K562 (cell line): ENCODE data around the gene OSBPL10. TPM values are rescaled to one million over a fixed set of nuclear protein-coding genes. Genes with fewer than 3 reads are reported as not detected.

ENCODE experiments used
- ATAC-seq: fragments of 200-7000 bp; cut with Tn5 transposase; 3 replicates; pipeline ENCODE4 v1.9.1; 2020; ENCODE audit warnings: moderate library complexity
- BruUV-seq: library from RNA; stranded (reverse); fragments of 400-500 nt; replicated peaks from 2 replicates; lab custom pipeline; 2021; lab: Mats Ljungman, UMichigan
- CTCF ChIA-PET: fragments of 300-600 bp; formaldehyde crosslinking; extraction: SDS; loops from one replicate; lab custom pipeline; 2021; ENCODE audit warnings: low intra/inter-chr PET ratio; lab: Yijun Ruan, JAX
- POLR2A ChIA-PET: fragments of 300-600, 350-650 bp; sonication (Branson Sonifier 250); formaldehyde crosslinking; extraction: SDS; loops from one replicate; lab custom pipeline; 2021; ENCODE audit warnings: antibody characterized with exemption, inconsistent platforms; lab: Yijun Ruan, JAX
- DNase-seq, 4 experiments: peaks; one replicate each; pipeline versions ENCODE4 v3.0.0 to v3.0.0-alpha.2; 2011 to 2018; ENCODE audit warnings: low spot score in 3 of 4, mixed read lengths in 3 of 4; ENCODE audit errors: extremely low read depth in 1 of 4
- FAIRE-seq: peaks from 2 replicates; lab custom pipeline; 2011; peaks lifted over from hg19 to GRCh38; lab: Jason Lieb, UNC
- H2AFZ ChIP-seq: 2 replicates; pipeline ENCODE4 v1.6.0; 2011; ENCODE audit warnings: low read depth, low read length, control low read depth, inconsistent platforms
- H3K27ac ChIP-seq: fragments of 200-600 bp; 3 replicates; pipeline ENCODE4 v1.8.0; 2011; ENCODE audit warnings: low read depth, mild to moderate bottlenecking, control low read depth, inconsistent platforms, low read length, moderate library complexity, mixed read lengths; ENCODE audit errors: extremely low read depth
- H3K27me3 ChIP-seq, 2 experiments: fragments of 300-600 bp in 1 of 2; 2 replicates in 1 of 2; 3 replicates in 1 of 2; pipeline versions ENCODE4 v1.6.0 to v1.8.0; 2011; ENCODE audit warnings: inconsistent platforms in 2 of 2, low read length in 2 of 2, mild to moderate bottlenecking in 1 of 2, mixed read lengths in 1 of 2, moderate library complexity in 1 of 2; ENCODE audit not compliant: control insufficient read depth in 2 of 2, insufficient read depth in 2 of 2
- H3K36me3 ChIP-seq: fragments of 300-600 bp; 3 replicates; pipeline ENCODE4 v1.8.0; 2011; ENCODE audit warnings: mild to moderate bottlenecking, low read length, inconsistent platforms; ENCODE audit not compliant: control insufficient read depth, insufficient read depth
- H3K4me1 ChIP-seq, 2 experiments: fragments of 200-600 bp in 1 of 2; replicated peaks in 1 of 2; 2 replicates in 1 of 2; 3 replicates in 1 of 2; pipeline versions ENCODE4 v1.5.1 to v1.8.0; 2011; ENCODE audit warnings: inconsistent platforms in 2 of 2, low read length in 2 of 2, mild to moderate bottlenecking in 1 of 2, mixed read lengths in 1 of 2, moderate library complexity in 1 of 2; ENCODE audit not compliant: control insufficient read depth in 2 of 2, insufficient read depth in 2 of 2
- H3K4me2 ChIP-seq: 2 replicates; pipeline ENCODE4 v1.6.1; 2011; ENCODE audit warnings: low read length, control low read depth, inconsistent platforms, mixed read lengths; ENCODE audit not compliant: insufficient read depth
- H3K4me3 ChIP-seq: fragments of 200-600 bp; sonication (generic), shearing (Covaris generic); 2 replicates; pipeline ENCODE4 v1.5.1; 2016; ENCODE audit warnings: control low read depth, inconsistent platforms
- H3K79me2 ChIP-seq: fragments of 200-600 bp; 3 replicates; pipeline ENCODE4 v1.8.0; 2011; ENCODE audit warnings: low read length, inconsistent platforms; ENCODE audit not compliant: control insufficient read depth, insufficient read depth
- H3K9ac ChIP-seq, 2 experiments: 2 replicates each; pipeline versions ENCODE4 v1.6.0 to v1.6.1; 2011; ENCODE audit warnings: low read depth in 2 of 2, low read length in 2 of 2, control low read depth in 1 of 2, inconsistent platforms in 1 of 2, mild to moderate bottlenecking in 1 of 2, mixed read lengths in 1 of 2; ENCODE audit not compliant: insufficient read depth in 1 of 2
- H3K9me1 ChIP-seq: one replicate; pipeline ENCODE4 v1.6.0; 2011; ENCODE audit warnings: inconsistent platforms, mild to moderate bottlenecking, low read length, moderate library complexity; ENCODE audit not compliant: control insufficient read depth, insufficient read depth
- H3K9me3 ChIP-seq: replicated peaks from 2 replicates; pipeline ENCODE4 v1.5.1; 2011; ENCODE audit warnings: low read depth, low read length, inconsistent platforms; ENCODE audit not compliant: control insufficient read depth, insufficient read depth
- H4K20me1 ChIP-seq: replicated peaks from 2 replicates; pipeline ENCODE4 v1.6.1; 2011; ENCODE audit warnings: low read length, inconsistent platforms, mixed read lengths; ENCODE audit not compliant: control insufficient read depth, insufficient read depth
- CREB5 ChIP-seq: fragments of 250-450 bp; sonication (Bioruptor Pico); IDR thresholded peaks from 2 replicates; pipeline ENCODE4 v1.5.0; 2020; ENCODE audit warnings: mild to moderate bottlenecking
- PRMT5 ChIP-seq: sonication (generic); formaldehyde crosslinking; IDR thresholded peaks from 2 replicates; pipeline ENCODE4 v1.5.0; 2020; ENCODE audit warnings: missing genetic modification reagents
- SRSF1 ChIP-seq: fragments of 200-400 bp; formaldehyde crosslinking; IDR thresholded peaks from 2 replicates; pipeline ENCODE4 v1.6.1; 2017; ENCODE audit warnings: mild to moderate bottlenecking, low read depth, low read length, moderate library complexity
- THAP7 ChIP-seq: fragments of 250-450 bp; sonication (Bioruptor Pico); IDR thresholded peaks from 2 replicates; pipeline ENCODE4 v1.5.0; 2021
- TSC22D4 ChIP-seq: fragments of 450-650 bp; IDR thresholded peaks from 2 replicates; pipeline ENCODE4 v1.6.1; 2016; ENCODE audit warnings: missing genetic modification characterization, missing biosample characterization, control low read depth
- ZNF263 ChIP-seq: sonication (generic); formaldehyde crosslinking; IDR thresholded peaks from 2 replicates; pipeline ENCODE4 v1.8.0; 2022; ENCODE audit warnings: mild to moderate bottlenecking, missing genetic modification reagents, borderline replicate concordance
- ZSCAN32 ChIP-seq: fragments of 450-650 bp; formaldehyde crosslinking; IDR thresholded peaks from 2 replicates; pipeline ENCODE4 v1.4.0; 2020; ENCODE audit warnings: mild to moderate bottlenecking, moderate library complexity
- WGBS: fragments of 100-300 bp; shearing (Covaris generic); methylation state at CpG from one replicate; pipeline ENCODE4 v1.1.6; 2016; ENCODE audit warnings: low coverage, mixed read lengths; ENCODE audit not compliant: insufficient coverage; ENCODE audit errors: missing lambda C conversion rate; 5-methylcytosine and 5-hydroxymethylcytosine counted together
- in situ Hi-C: fragments of 300-500 bp; cut with MboI; formaldehyde crosslinking; loops from 4 replicates; pipeline ENCODE4 v1.15.0; 2018; ENCODE audit warnings: inconsistent platforms, mixed read lengths
- intact Hi-C: fragments of 100-400 bp; cut with micrococcal nuclease; formaldehyde crosslinking; loops from 2 replicates; pipeline ENCODE4 v1.14.2; 2022
- polyA plus RNA-seq, 8 experiments: library from polyadenylated mRNA; depleted of rRNA in 4 of 8; stranded (reverse) in 5 of 8; unstranded in 3 of 8; fragments of >200 nt; fragmentation: Nextera tagmentation in 2 of 8; fragmentation: Illumina TruSeq in 1 of 8; extraction: Ambion mirVana in 2 of 8; extraction: Trizol in 1 of 8; gene quantifications; 2 replicates each; pipeline versions ENCODE4 v1.2.1 to v1.2.3, GENCODE V29; 2011 to 2014; ENCODE audit warnings: inconsistent platforms in 1 of 8, missing spikeins in 1 of 8
- total RNA-seq, 7 experiments: library from RNA; depleted of rRNA in 6 of 7; stranded (reverse); fragments of >200 nt in 6 of 7; fragmentation: Illumina TruSeq in 2 of 7; extraction: Trizol in 2 of 7; gene quantifications; 2 replicates each; pipeline versions ENCODE4 v1.2.1 to v1.2.3, GENCODE V29; 2011 to 2021; ENCODE audit warnings: low replicate concordance in 1 of 7
- TF ChIP-seq, protein P1 (sequence below), 2 experiments: fragments of 450-650 bp; IDR thresholded peaks; 2 replicates each; pipeline ENCODE4 v1.6.1; 2016
- TF ChIP-seq, protein P2 (sequence below): sonication (generic); formaldehyde crosslinking; IDR thresholded peaks from 2 replicates; pipeline ENCODE4 v1.8.0; 2022; ENCODE audit warnings: mild to moderate bottlenecking, missing genetic modification reagents
- TF ChIP-seq, protein P3 (sequence below): fragments of 250-450 bp; sonication (Bioruptor Pico); IDR thresholded peaks from 2 replicates; pipeline ENCODE4 v1.6.1; 2021; ENCODE audit warnings: mild to moderate bottlenecking

OSBPL10 gene
- total and polyA plus RNA-seq, 9 of the 15 experiments (the other 6 are each of a cell fraction or from before 2014, with no cell fraction given): 0.03 to 0.19 (median 0.14) TPM; not detected in 2

GRCh38 chr3:31714495-31715280 is 266.4 kb downstream of the OSBPL10 start:
- no peak for ATAC-seq
- CTCF ChIA-PET: no interaction called here
- FAIRE-seq: no peak

More at GRCh38 chr3:31714495-31715280, 266.4 kb downstream of the OSBPL10 start:
- Histone ChIP-seq H3K4me1 (no peaks in the 10 kb centered on the region), H3K79me2 (no peaks in the 10 kb centered on the region), H3K27ac (no peak overlapping the region), H3K9me1 (no peaks in the 10 kb centered on the region), H3K4me2 (no peak overlapping the region), H3K4me3 (no peak overlapping the region), H3K36me3 (no peaks in the 10 kb centered on the region), H3K9me3 (no peaks in the 10 kb centered on the region), H3K27me3 (peaks cover 8 to 11% of the 10 kb centered on the region in 2 experiments; a peak in 4 of 5 replicates), H2AFZ (no peak overlapping the region), H4K20me1 (no peaks in the 10 kb centered on the region; the same call in 1 of the 2 replicates), H3K9ac (no peak overlapping the region)
- intact Hi-C loops (no loop called here), in situ Hi-C loops (no loop called here)
- POLR2A ChIA-PET: no interaction called here
- DNase-seq: no peak
- TF ChIP-seq, protein P1, sequence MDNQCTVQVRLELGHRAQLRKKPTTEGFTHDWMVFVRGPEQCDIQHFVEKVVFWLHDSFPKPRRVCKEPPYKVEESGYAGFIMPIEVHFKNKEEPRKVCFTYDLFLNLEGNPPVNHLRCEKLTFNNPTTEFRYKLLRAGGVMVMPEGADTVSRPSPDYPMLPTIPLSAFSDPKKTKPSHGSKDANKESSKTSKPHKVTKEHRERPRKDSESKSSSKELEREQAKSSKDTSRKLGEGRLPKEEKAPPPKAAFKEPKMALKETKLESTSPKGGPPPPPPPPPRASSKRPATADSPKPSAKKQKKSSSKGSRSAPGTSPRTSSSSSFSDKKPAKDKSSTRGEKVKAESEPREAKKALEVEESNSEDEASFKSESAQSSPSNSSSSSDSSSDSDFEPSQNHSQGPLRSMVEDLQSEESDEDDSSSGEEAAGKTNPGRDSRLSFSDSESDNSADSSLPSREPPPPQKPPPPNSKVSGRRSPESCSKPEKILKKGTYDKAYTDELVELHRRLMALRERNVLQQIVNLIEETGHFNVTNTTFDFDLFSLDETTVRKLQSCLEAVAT (IDR thresholded peaks at IDR 0.05): no peak
- TF ChIP-seq THAP7 (CRISPR knock-in tag) (no peak), ZSCAN32 (CRISPR knock-in tag) (no peak), ZNF263 (CRISPR knock-in tag) (no peak), SRSF1 (no peak), TSC22D4 (tag) (no peak), CREB5 (no peak), PRMT5 (no peak)
- TF ChIP-seq, protein P2, sequence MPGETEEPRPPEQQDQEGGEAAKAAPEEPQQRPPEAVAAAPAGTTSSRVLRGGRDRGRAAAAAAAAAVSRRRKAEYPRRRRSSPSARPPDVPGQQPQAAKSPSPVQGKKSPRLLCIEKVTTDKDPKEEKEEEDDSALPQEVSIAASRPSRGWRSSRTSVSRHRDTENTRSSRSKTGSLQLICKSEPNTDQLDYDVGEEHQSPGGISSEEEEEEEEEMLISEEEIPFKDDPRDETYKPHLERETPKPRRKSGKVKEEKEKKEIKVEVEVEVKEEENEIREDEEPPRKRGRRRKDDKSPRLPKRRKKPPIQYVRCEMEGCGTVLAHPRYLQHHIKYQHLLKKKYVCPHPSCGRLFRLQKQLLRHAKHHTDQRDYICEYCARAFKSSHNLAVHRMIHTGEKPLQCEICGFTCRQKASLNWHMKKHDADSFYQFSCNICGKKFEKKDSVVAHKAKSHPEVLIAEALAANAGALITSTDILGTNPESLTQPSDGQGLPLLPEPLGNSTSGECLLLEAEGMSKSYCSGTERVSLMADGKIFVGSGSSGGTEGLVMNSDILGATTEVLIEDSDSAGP (CRISPR knock-in tag): no peak
- TF ChIP-seq, protein P3, sequence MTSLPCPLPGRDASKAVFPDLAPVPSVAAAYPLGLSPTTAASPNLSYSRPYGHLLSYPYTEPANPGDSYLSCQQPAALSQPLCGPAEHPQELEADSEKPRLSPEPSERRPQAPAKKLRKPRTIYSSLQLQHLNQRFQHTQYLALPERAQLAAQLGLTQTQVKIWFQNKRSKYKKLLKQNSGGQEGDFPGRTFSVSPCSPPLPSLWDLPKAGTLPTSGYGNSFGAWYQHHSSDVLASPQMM (CRISPR knock-in tag): no peak
- WGBS: 3% methylated on average over 11 of the region's 11 CpGs
- BruUV-seq: no TSS peak
